ENCODE data around the gene ZBP1.

DNA sequence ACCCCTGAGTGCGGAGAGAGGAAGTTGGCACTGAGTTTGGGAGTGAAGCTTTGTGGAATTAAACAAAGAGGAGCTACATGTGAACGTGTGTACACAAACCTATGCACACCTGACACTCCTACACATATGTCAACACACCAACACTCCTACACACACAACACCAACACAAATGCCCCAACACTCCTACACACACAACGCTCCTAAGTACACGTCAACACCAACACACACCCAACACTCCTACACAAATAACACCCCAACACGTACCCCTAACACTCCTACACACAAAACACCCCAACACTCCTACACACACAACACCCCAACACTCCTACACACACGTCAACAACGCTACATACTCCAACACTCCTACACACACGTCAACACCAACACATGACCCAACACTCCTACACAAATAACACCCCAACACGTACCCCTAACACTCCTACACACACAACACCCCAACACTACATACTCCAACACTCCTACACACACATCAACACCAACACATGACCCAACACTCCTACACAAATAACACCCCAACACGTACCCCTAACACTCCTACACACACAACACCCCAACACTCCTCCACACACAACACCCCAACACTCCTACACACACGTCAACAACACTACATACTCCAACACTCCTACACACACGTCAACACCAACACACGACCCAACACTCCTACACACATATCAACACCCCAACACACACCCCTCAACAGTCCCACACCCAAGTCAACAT is 40.1 kb upstream of the ZBP1 start:
- TF ChIP-seq, protein P1, sequence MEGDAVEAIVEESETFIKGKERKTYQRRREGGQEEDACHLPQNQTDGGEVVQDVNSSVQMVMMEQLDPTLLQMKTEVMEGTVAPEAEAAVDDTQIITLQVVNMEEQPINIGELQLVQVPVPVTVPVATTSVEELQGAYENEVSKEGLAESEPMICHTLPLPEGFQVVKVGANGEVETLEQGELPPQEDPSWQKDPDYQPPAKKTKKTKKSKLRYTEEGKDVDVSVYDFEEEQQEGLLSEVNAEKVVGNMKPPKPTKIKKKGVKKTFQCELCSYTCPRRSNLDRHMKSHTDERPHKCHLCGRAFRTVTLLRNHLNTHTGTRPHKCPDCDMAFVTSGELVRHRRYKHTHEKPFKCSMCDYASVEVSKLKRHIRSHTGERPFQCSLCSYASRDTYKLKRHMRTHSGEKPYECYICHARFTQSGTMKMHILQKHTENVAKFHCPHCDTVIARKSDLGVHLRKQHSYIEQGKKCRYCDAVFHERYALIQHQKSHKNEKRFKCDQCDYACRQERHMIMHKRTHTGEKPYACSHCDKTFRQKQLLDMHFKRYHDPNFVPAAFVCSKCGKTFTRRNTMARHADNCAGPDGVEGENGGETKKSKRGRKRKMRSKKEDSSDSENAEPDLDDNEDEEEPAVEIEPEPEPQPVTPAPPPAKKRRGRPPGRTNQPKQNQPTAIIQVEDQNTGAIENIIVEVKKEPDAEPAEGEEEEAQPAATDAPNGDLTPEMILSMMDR (IDR thresholded peaks at IDR 0.05), result no peak
- no peak for TF ChIP-seq EP300 (IDR thresholded peaks at IDR 0.05)
- TF ChIP-seq POLR2A (IDR thresholded peaks at IDR 0.05), result no peak
- no peak for TF ChIP-seq POLR2AphosphoS5 (IDR thresholded peaks at IDR 0.05)

All from upper lobe of left lung (tissue), 4 donors.